Astrocyte (in vitro differentiated cells and primary cell): ENCODE data around the gene CCDC30.

ENCODE experiments used
- CTCF ChIP-seq: IDR thresholded peaks from 2 replicates; pipeline ENCODE4 v1.5.1; 2011; ENCODE audit warnings: low read depth, mild to moderate bottlenecking, inconsistent platforms, low read length, moderate library complexity; ENCODE audit not compliant: insufficient read depth
- EZH2 ChIP-seq: IDR thresholded peaks from 2 replicates; pipeline ENCODE4 v1.6.1; 2012; ENCODE audit warnings: mild to moderate bottlenecking, low read length, inconsistent platforms; ENCODE audit not compliant: insufficient read depth

GRCh38 chr1:42466030-42466429 lies 2.9 kb downstream of the CCDC30 start:
- TF ChIP-seq CTCF (no peak), EZH2 (no peak)
